WERI-Rb-1 (cell line): ENCODE data around the gene ATF7IP2.
A peak's percentile ranks its signal among the peaks of the same experiment; 100 is the strongest.

Experiments
- DNase-seq: peaks from one replicate; pipeline ENCODE4 v3.0.0-alpha.2; 2020
- H3K27ac ChIP-seq: fragments of 250-450 bp; sonication (Bioruptor Pico); 2 replicates; pipeline ENCODE4 v1.5.1; 2020; ENCODE audit warnings: mild to moderate bottlenecking, moderate library complexity
- H3K27me3 ChIP-seq: fragments of 250-450 bp; sonication (Bioruptor Pico); 2 replicates; pipeline ENCODE4 v1.5.1; 2021; ENCODE audit warnings: mild to moderate bottlenecking, low read depth, moderate library complexity; ENCODE audit not compliant: insufficient read depth, severe bottlenecking
- H3K36me3 ChIP-seq: fragments of 250-450 bp; sonication (Bioruptor Pico); 2 replicates; pipeline ENCODE4 v1.5.1; 2020; ENCODE audit warnings: mild to moderate bottlenecking, moderate library complexity
- H3K4me3 ChIP-seq: 2 replicates; pipeline ENCODE4 v1.5.1; 2011; ENCODE audit warnings: low read depth, mild to moderate bottlenecking, control low read depth, low read length
- H3K9me3 ChIP-seq: fragments of 250-450 bp; sonication (Bioruptor Pico); 2 replicates; pipeline ENCODE4 v1.5.1; 2021; ENCODE audit warnings: mild to moderate bottlenecking, moderate library complexity; ENCODE audit not compliant: severe bottlenecking
- CTCF ChIP-seq: IDR thresholded peaks from 2 replicates; pipeline ENCODE4 v1.5.1; 2011; ENCODE audit warnings: low read depth, mild to moderate bottlenecking, control low read depth, inconsistent platforms, low read length

ATF7IP2 gene

GRCh38 chr16:10485698-10486382 is 100.0 kb downstream of the ATF7IP2 start:
- Histone ChIP-seq H3K9me3 (peaks cover 24% of the 10 kb centered on the region), H3K4me3 (no peak overlapping the region), H3K27ac (no peak overlapping the region), H3K36me3 (no peaks in the 10 kb centered on the region), H3K27me3 (no peaks in the 10 kb centered on the region)
- TF ChIP-seq CTCF, result no peak
- DNase-seq, result no peak

- Histone ChIP-seq H3K36me3 (no peaks in the 10 kb centered on the region), H3K4me3 (no peak overlapping the region), H3K27me3 (no peaks in the 10 kb centered on the region), H3K27ac (peak overlapping the region; percentile 76), H3K9me3 (peaks cover 23% of the 10 kb centered on the region)
- DNase-seq, result no peak
- TF ChIP-seq CTCF, result no peak
Observed at GRCh38 chr16:10490141-10490540, 104.3 kb downstream of the ATF7IP2 start.

- Histone ChIP-seq H3K9me3 (peaks cover 13% of the 10 kb centered on the region), H3K27me3 (no peaks in the 10 kb centered on the region), H3K36me3 (no peaks in the 10 kb centered on the region), H3K27ac (no peak overlapping the region), H3K4me3 (no peak overlapping the region)
- no peak for DNase-seq
- TF ChIP-seq CTCF, result no peak
Observed at GRCh38 chr16:10493276-10493675, 107.4 kb downstream of the ATF7IP2 start.

- Histone ChIP-seq H3K36me3 (no peaks in the 10 kb centered on the region), H3K9me3 (peaks cover 13% of the 10 kb centered on the region), H3K27me3 (no peaks in the 10 kb centered on the region), H3K4me3 (no peak overlapping the region), H3K27ac (no peak overlapping the region)
- no peak for DNase-seq
- TF ChIP-seq CTCF, result no peak
Observed at GRCh38 chr16:10494343-10495030, 108.6 kb downstream of the ATF7IP2 start.

GRCh38 chr16:10495031-10495345 is 109.1 kb downstream of the ATF7IP2 start:
- no peak for TF ChIP-seq CTCF
- Histone ChIP-seq H3K4me3 (no peak overlapping the region), H3K27ac (no peak overlapping the region), H3K9me3 (peaks cover 13% of the 10 kb centered on the region), H3K27me3 (no peaks in the 10 kb centered on the region), H3K36me3 (no peaks in the 10 kb centered on the region)
- no peak for DNase-seq
